ENCODE results near the gene NMUR2. TPM values are rescaled to one million over a fixed set of nuclear protein-coding genes. Genes with fewer than 3 reads are reported as not detected.

Gene NMUR2
- total and polyA plus RNA-seq, 12 donors, result 0.03 TPM; not detected in 11

GRCh38 chr5:152406082-152406481 is 1.0 kb upstream of the NMUR2 start:
- H3K36me3 ChIP-seq (replicated peaks in 1 of 2), result no peaks in the 10 kb centered on the region
- no peak for DNase-seq
- H3K4me3 ChIP-seq, result no peak overlapping the region
- 70 to 82% (median 75%) methylated on average over 1 of the region's 1 CpG for WGBS, 4 donors
- H3K27me3 ChIP-seq, result no peaks in the 10 kb centered on the region
- H3K4me1 ChIP-seq (replicated peaks in 1 of 2), result no peaks in the 10 kb centered on the region
- H3K9me3 ChIP-seq (replicated peaks in 1 of 3), result no peaks in the 10 kb centered on the region
- TF ChIP-seq POLR2A (IDR thresholded peaks at IDR 0.05) (no peak), CTCF (IDR thresholded peaks at IDR 0.05) (no peak)
- intact Hi-C loops (cut with DNase I), result no loop called here
- no peak overlapping the region for H3K27ac ChIP-seq

- intact Hi-C loops (cut with DNase I), result no loop called here
- no peaks in the 10 kb centered on the region for H3K4me1 ChIP-seq (replicated peaks in 1 of 2)
- no peaks in the 10 kb centered on the region for H3K27me3 ChIP-seq
- 87 to 97% (median 95%) methylated on average over 21 to 23 of the region's 23 CpGs for WGBS, 4 donors
- no peak overlapping the region for H3K27ac ChIP-seq
- no peaks in the 10 kb centered on the region for H3K9me3 ChIP-seq (replicated peaks in 1 of 3)
- no peaks in the 10 kb centered on the region for H3K36me3 ChIP-seq (replicated peaks in 1 of 2)
- H3K4me3 ChIP-seq, result no peak overlapping the region
- TF ChIP-seq POLR2A (IDR thresholded peaks at IDR 0.05) (no peak), CTCF (IDR thresholded peaks at IDR 0.05) (no peak)
- DNase-seq, result no peak
Observed at GRCh38 chr5:152404494-152404893, 585 bp downstream of the NMUR2 start.

- intact Hi-C loops (cut with DNase I), result no loop called here
- DNase-seq, result no peak
- Histone ChIP-seq H3K27me3 (no peaks in the 10 kb centered on the region), H3K27ac (no peak overlapping the region), H3K36me3 (replicated peaks in 1 of 2) (no peaks in the 10 kb centered on the region), H3K4me3 (no peak overlapping the region), H3K4me1 (replicated peaks in 1 of 2) (no peaks in the 10 kb centered on the region), H3K9me3 (replicated peaks in 1 of 3) (no peaks in the 10 kb centered on the region)
- TF ChIP-seq CTCF (IDR thresholded peaks at IDR 0.05) (no peak), POLR2A (IDR thresholded peaks at IDR 0.05) (no peak)
- WGBS, 4 donors, result 47 to 67% (median 54%) methylated on average over 2 of the region's 2 CpGs
Observed at GRCh38 chr5:152403046-152403445, 2.0 kb downstream of the NMUR2 start.

GRCh38 chr5:152400846-152401245 is 4.2 kb downstream of the NMUR2 start:
- Histone ChIP-seq H3K4me3 (no peak overlapping the region), H3K27ac (no peak overlapping the region), H3K27me3 (no peaks in the 10 kb centered on the region), H3K36me3 (replicated peaks in 1 of 2) (no peaks in the 10 kb centered on the region), H3K9me3 (replicated peaks in 1 of 3) (no peaks in the 10 kb centered on the region), H3K4me1 (replicated peaks in 1 of 2) (no peaks in the 10 kb centered on the region)
- WGBS, 4 donors, result 56 to 67% (median 66%) methylated on average over 2 of the region's 2 CpGs
- TF ChIP-seq CTCF (IDR thresholded peaks at IDR 0.05), result no peak
- TF ChIP-seq POLR2A (IDR thresholded peaks at IDR 0.05), result no peak
- intact Hi-C loops (cut with DNase I), result no loop called here
- DNase-seq, result no peak

All from adrenal gland (tissue), 12 donors.